ENCODE measurements around the gene TDRD9. TPM values are rescaled to one million over a fixed set of nuclear protein-coding genes. Genes with fewer than 3 reads are reported as not detected.

Gene TDRD9
- total RNA-seq, 1 donor from 2014 or later = not detected

DNA sequence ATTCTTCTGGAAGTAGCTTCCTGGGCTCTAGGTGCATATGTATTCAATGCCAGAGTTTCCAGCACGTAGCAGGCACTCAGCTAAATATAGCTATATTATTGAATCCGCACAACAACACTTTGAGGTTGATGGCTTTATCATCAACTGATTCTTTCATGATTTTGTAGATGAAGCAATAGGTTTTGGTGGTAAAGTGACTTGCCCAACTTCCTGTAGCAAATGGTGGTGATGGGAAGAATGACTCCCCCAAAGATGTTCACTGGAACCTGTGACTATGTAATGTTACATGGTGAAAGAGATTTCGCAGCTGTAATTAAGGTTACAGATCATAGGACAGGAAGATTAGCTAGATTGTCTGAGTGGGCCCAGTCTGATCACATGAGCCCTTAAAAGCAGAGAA is 3.2 kb downstream of the TDRD9 start:
- Mint-ChIP-seq H3K9me3 (ENCODE audit: unreplicated experiment) (no peaks in the 10 kb centered on the region), H3K4me3 (ENCODE audit: unreplicated experiment) (no peak overlapping the region), H3K27me3 (ENCODE audit: low read depth, unreplicated experiment) (peaks cover 1% of the 10 kb centered on the region), H3K4me1 (ENCODE audit: low read depth, unreplicated experiment) (no peaks in the 10 kb centered on the region), H3K27ac (ENCODE audit: unreplicated experiment) (no peak overlapping the region), H3K36me3 (ENCODE audit: low read depth, unreplicated experiment) (no peaks in the 10 kb centered on the region)
- Histone ChIP-seq H3K27ac (ENCODE audit: low read depth, low read length) (no peak overlapping the region), H3K36me3 (ENCODE audit: insufficient read depth, low read length) (no peaks in the 10 kb centered on the region), H3K4me2 (ENCODE audit: low read length) (no peak overlapping the region), H3K4me3 (ENCODE audit: insufficient read depth, low read depth, low read length) (no peak overlapping the region), H3K9ac (ENCODE audit: low read length) (no peak overlapping the region), H2AFZ (ENCODE audit: low read depth, low read length) (no peak overlapping the region), H3K79me2 (ENCODE audit: insufficient read depth, low read length) (no peaks in the 10 kb centered on the region), H3K27me3 (ENCODE audit: insufficient read depth, low read length) (peaks cover 14% of the 10 kb centered on the region), H4K20me1 (ENCODE audit: insufficient read depth, low read length) (no peaks in the 10 kb centered on the region), H3K9me3 (ENCODE audit: insufficient read depth, low read depth, low read length) (no peaks in the 10 kb centered on the region), H3K4me1 (ENCODE audit: insufficient read depth, low read length) (no peaks in the 10 kb centered on the region)
- no peak for DNase-seq (ENCODE audit: low read depth)
- no peak for FAIRE-seq
- TF ChIP-seq EZH2 (IDR thresholded peaks at IDR 0.05; ENCODE audit: insufficient read depth, low read length) = no peak
- TF ChIP-seq, protein P1, sequence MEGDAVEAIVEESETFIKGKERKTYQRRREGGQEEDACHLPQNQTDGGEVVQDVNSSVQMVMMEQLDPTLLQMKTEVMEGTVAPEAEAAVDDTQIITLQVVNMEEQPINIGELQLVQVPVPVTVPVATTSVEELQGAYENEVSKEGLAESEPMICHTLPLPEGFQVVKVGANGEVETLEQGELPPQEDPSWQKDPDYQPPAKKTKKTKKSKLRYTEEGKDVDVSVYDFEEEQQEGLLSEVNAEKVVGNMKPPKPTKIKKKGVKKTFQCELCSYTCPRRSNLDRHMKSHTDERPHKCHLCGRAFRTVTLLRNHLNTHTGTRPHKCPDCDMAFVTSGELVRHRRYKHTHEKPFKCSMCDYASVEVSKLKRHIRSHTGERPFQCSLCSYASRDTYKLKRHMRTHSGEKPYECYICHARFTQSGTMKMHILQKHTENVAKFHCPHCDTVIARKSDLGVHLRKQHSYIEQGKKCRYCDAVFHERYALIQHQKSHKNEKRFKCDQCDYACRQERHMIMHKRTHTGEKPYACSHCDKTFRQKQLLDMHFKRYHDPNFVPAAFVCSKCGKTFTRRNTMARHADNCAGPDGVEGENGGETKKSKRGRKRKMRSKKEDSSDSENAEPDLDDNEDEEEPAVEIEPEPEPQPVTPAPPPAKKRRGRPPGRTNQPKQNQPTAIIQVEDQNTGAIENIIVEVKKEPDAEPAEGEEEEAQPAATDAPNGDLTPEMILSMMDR (IDR thresholded peaks at IDR 0.05; ENCODE audit: insufficient read depth, low read depth, low read length) = no peak

DNA sequence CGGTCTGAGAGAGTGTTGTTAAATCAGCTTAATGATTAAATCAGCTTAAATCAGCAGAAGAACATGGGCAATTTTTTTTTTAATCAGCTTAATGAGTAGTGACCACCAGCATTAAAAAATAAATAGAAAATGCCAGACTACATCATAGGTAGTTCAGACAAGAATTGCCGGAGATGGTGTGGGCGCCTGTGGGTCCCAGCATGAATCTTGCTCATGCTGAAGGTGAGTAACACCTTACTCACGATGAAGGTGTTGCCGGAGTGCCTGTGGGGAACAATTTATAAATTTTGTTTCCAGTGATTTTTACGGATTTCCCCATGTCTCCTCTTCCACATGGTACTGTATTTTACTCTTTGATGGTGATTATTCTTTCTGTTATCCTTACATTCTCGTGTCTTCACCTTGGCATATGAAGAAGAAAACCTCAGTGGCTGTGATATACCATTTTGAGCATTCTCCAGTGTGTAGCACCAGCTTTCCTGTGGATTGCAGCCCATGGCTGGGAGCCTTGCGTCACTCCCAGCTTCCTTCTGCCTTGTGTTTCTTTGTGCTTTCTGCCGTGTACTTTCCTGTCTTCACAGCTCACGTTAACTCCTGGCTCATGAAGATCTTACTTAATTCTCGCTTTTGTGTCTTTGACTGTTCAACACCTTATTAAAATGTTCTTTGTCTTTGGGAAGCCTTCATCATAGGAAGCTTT is 4.7 kb downstream of the TDRD9 start:
- Mint-ChIP-seq H3K36me3 (ENCODE audit: low read depth, unreplicated experiment) (no peaks in the 10 kb centered on the region), H3K4me3 (ENCODE audit: unreplicated experiment) (no peak overlapping the region), H3K4me1 (ENCODE audit: low read depth, unreplicated experiment) (no peaks in the 10 kb centered on the region), H3K27me3 (ENCODE audit: low read depth, unreplicated experiment) (peaks cover 4% of the 10 kb centered on the region), H3K27ac (ENCODE audit: unreplicated experiment) (no peak overlapping the region), H3K9me3 (ENCODE audit: unreplicated experiment) (no peaks in the 10 kb centered on the region)
- Histone ChIP-seq H3K79me2 (ENCODE audit: insufficient read depth, low read length) (no peaks in the 10 kb centered on the region), H3K27ac (ENCODE audit: low read depth, low read length) (no peak overlapping the region), H3K4me1 (ENCODE audit: insufficient read depth, low read length) (no peaks in the 10 kb centered on the region), H3K9ac (ENCODE audit: low read length) (no peak overlapping the region), H3K36me3 (ENCODE audit: insufficient read depth, low read length) (no peaks in the 10 kb centered on the region), H3K9me3 (ENCODE audit: insufficient read depth, low read depth, low read length) (no peaks in the 10 kb centered on the region), H3K4me2 (ENCODE audit: low read length) (no peak overlapping the region), H4K20me1 (ENCODE audit: insufficient read depth, low read length) (no peaks in the 10 kb centered on the region), H3K4me3 (ENCODE audit: insufficient read depth, low read depth, low read length) (no peak overlapping the region), H2AFZ (ENCODE audit: low read depth, low read length) (no peak overlapping the region), H3K27me3 (ENCODE audit: insufficient read depth, low read length) (peaks cover 21% of the 10 kb centered on the region)
- no peak for DNase-seq (ENCODE audit: low read depth)
- no peak for FAIRE-seq
- TF ChIP-seq EZH2 (IDR thresholded peaks at IDR 0.05; ENCODE audit: insufficient read depth, low read length) = no peak
- TF ChIP-seq, protein P1 (IDR thresholded peaks at IDR 0.05; ENCODE audit: insufficient read depth, low read depth, low read length) = no peak

DNA sequence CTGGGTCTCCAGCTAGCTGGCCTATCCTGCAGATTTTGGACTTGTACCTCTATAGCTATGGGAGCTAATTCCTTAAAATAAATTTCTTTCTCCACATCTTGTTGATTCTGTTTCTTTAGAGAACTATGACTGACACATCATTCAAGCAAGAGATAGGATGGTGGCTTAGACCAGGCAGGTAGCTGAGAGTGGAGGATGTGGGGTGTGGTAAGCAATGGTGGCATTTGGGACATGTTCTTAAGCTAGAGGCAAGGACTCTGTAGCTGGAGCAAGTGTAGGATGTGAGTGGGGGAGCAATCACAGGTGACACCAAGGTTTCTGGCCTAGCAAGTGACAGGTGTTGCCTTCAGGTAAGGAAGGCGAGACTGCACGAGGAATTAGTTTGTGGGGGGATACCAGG is 6.8 kb downstream of the TDRD9 start:
- Histone ChIP-seq H3K27me3 (ENCODE audit: insufficient read depth, low read length) (peaks cover 28% of the 10 kb centered on the region), H3K4me3 (ENCODE audit: insufficient read depth, low read depth, low read length) (no peak overlapping the region), H3K27ac (ENCODE audit: low read depth, low read length) (no peak overlapping the region), H3K79me2 (ENCODE audit: insufficient read depth, low read length) (no peaks in the 10 kb centered on the region), H4K20me1 (ENCODE audit: insufficient read depth, low read length) (no peaks in the 10 kb centered on the region), H3K4me2 (ENCODE audit: low read length) (no peak overlapping the region), H3K36me3 (ENCODE audit: insufficient read depth, low read length) (no peaks in the 10 kb centered on the region), H3K4me1 (ENCODE audit: insufficient read depth, low read length) (no peaks in the 10 kb centered on the region), H3K9ac (ENCODE audit: low read length) (no peak overlapping the region), H3K9me3 (ENCODE audit: insufficient read depth, low read depth, low read length) (no peaks in the 10 kb centered on the region), H2AFZ (ENCODE audit: low read depth, low read length) (no peak overlapping the region)
- DNase-seq (ENCODE audit: low read depth) = no peak
- Mint-ChIP-seq H3K36me3 (ENCODE audit: low read depth, unreplicated experiment) (no peaks in the 10 kb centered on the region), H3K4me1 (ENCODE audit: low read depth, unreplicated experiment) (no peaks in the 10 kb centered on the region), H3K27me3 (ENCODE audit: low read depth, unreplicated experiment) (peaks cover 3% of the 10 kb centered on the region), H3K9me3 (ENCODE audit: unreplicated experiment) (no peaks in the 10 kb centered on the region), H3K4me3 (ENCODE audit: unreplicated experiment) (no peak overlapping the region), H3K27ac (ENCODE audit: unreplicated experiment) (no peak overlapping the region)
- TF ChIP-seq, protein P1 (IDR thresholded peaks at IDR 0.05; ENCODE audit: insufficient read depth, low read depth, low read length) = no peak
- no peak for TF ChIP-seq EZH2 (IDR thresholded peaks at IDR 0.05; ENCODE audit: insufficient read depth, low read length)
- FAIRE-seq = no peak
